ENCODE results near the gene SC5D.

SC5D gene, protein sequence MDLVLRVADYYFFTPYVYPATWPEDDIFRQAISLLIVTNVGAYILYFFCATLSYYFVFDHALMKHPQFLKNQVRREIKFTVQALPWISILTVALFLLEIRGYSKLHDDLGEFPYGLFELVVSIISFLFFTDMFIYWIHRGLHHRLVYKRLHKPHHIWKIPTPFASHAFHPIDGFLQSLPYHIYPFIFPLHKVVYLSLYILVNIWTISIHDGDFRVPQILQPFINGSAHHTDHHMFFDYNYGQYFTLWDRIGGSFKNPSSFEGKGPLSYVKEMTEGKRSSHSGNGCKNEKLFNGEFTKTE

DNA sequence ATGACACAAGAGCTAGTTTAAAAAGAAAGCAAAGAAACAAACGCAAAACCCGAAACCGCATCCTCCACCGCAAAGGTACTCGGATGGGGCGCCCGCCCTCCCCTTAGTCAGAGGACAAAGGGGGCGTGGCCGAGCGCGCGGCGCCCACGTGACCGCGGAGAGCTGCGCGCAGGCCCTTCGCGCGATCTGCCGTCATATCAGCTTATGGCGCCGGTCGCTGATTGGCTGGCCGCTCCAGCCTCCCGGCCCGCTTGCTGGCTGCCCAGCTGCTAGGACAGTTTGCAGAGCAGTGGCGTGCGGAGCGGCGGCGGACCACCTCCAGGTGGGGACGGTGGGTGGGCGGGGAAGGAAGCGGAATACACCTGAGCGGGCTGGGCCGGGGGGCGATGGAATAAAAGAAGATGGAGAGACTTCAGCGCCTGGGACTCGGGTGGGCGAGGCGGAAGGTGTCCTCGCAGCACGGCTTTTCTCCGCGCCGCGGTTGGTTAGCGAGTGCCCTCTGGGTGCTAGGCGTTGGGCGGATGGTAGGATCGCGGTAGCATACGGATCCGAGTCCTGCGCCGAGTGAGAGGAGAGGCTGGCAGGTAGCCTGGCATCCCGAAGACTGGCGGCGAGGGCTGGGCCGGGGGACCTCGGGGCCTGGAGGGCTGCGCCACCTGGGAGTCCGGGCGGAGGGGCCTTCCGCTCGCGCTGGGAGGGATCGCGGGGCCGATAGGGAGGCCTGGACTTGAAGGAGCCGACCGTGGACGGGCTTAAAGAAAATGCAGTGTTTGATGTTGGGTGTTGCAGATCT, at the start of gene SC5D:
SC5D (plus strand) TSS at position 277 of the 793 bp plus-strand sequence. CDS start 10,605 bp downstream, outside the sequence.
- peak; percentile 90 for DNase-seq (ENCODE audit: low read depth)

DNA sequence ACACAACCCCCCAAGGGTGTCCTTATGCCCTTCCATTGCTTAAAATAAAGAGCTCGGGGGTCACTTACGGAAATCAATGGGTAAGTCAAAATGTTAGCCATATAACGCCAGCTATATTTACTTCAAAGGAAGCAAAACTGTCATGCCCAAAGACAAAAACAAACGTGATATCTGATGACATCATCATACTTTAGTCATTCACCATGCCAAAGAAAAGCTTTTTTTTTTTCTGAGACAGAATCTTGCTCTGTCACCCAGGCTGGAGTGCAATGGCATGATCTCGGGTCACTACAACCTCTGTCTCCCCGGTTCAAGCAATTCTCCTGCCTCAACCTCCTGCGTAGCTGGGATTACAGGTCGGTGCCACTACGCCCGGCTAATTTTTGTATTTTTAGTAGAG, 47.7 kb upstream of the SC5D start:
- DNase-seq (ENCODE audit: low read depth) = no peak

DNA sequence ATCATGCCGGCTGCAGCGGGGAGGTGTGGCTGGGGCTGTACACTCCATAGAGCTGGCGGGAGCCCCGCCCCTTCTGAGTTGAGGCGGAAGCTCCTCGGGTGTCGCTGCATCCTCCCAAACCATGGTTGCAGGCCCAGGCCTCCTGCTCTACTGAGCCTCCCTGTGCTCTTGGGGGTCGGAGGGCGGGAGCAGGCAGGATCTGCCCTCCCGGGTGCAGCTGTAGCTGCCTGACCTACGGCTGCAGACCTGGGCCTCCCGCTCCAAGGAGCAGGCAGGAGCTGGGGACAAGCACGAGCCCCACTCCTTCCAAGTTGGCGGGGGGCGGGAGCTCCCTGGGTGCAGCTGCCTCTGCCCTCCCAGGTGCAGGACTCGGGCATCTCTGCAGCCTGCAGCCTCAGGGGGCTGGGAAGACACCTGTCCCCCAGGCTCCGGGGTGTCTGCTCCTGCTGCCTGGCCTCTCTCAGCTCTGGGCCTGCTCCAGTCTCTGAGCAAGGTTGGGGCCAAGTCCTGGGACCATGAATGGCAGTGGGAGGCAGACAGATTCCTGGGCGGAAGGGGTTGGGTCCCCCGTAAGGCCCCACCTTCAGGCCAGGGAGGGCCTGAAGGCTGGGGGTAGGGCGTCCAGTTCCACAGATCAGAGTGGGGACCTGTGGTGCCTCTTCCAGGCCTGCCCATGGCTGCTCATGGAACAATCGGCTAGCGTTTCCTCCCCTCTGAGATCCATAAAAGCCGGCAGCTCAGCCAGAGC, 46.4 kb upstream of the SC5D start:
- DNase-seq (ENCODE audit: low read depth) = no peak

DNA sequence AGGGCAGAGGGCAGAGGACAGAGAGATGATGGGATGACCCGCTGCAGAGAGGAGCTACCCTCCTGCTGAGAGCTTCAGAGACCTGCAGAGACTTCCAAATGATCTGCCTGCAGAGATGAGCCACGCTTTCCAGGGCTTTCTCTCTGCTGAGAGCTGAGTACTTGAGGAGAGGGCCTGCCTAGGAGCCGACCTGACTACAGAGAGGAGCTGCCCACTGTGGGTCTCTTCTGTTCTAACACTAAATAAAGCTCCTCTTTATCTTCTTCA, 45.9 kb upstream of the SC5D start:
- DNase-seq (ENCODE audit: low read depth) = no peak

DNA sequence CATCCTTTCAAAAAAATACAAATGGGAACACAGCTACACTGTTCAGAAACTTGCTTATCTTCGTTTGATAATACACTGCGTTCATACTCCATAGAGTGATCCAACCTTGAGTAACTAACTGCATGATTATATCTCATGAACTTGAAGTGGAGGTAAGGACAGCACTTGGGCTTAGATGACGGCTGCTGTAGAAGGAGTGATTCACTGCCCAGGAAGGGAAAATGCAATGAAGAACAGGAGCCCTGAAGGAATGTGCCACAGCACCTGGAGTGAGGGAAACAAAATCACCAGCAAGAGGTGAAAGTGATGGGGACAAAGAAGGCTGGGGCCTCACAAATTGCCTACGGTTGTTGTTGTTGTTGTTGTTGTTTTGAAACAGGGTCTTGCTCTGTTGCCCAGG, 44.1 kb upstream of the SC5D start:
- DNase-seq (ENCODE audit: low read depth) = no peak

DNA sequence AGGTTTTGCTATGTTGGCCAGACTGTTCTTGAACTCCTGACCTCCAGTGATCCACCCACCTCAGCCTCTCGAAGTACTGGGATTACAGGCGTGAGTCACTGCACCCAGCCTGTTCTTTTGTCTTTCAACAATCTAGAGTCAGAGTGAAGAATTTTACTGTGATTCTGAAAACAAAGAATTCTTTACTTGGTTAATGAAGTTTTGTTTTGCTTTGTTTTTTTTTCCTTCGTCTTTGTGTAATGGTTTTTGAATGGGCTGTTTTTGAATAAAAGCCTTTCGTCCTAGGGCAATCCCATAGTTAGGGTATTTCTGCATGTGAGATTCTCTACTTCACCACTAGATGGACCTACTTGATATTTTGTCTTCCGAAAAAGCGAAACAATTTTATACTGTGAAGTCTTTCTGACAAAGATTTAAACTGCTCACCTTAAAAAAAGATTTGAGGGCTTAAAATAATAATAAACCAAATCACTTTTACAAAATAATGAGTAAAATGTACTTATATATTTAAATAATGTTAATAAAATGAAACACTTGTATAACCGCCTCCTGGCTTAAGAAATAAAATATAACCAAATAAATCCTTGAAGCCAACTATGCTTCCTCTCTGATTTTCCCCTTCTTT, 43.4 kb upstream of the SC5D start:
- no peak for DNase-seq (ENCODE audit: low read depth)

DNA sequence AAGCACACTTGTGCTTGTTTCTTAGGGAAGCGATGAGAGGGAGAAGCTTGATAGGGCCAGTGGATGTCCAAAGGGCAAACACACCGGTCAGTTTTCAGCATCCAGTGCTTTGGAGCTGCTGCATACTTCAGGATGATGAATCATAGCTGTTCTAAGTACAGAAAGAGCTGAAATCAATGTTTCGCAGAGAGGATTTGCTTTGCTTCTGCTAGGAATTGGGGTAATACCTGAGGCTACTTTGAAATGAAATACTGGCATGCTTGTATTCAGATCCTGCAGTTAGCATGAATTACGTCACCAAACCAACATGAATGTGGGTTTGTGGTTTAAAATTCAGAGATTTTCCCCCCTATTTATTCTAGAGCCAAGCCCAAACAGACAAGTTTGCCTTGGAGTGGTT, 41.7 kb upstream of the SC5D start:
- no peak for DNase-seq (ENCODE audit: low read depth)

DNA sequence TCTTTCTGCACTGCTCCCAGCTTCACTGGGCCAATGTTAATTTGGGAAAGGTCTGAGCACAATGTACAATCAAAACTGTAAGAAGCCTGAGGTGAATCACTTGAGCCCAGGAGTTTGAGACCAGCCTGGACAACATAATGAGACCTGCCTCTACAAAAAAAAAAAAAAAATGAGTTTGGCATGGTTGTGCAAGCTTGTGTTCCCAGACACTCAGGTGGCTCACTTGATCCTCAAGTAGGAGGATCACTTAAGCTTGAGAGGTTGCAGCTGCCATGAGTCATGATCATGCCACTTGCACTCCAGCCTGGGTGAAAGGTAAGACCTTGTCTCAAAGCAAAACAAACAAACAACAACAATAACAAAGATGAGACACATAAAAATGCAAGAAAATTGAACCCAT, 38.6 kb upstream of the SC5D start:
- DNase-seq (ENCODE audit: low read depth) = no peak

DNA sequence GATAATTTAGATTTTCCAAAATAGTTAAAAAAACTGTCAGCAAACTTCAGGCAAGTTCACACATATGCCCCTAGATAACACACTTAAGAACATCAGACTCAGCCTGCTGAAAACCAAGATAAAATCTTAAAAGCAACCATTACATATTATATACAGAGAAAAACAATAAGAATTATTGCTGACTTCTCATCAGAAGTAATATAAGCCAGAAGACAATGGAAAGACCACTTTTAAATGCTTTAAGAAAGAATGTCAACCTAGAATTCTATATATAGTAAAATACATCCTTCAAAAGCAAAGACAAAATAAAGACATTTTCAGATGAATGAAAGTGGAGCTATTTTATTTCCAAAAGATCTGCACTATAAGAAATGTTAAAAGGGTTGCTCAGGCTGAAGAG, 37.8 kb upstream of the SC5D start:
- DNase-seq (ENCODE audit: low read depth) = no peak

DNA sequence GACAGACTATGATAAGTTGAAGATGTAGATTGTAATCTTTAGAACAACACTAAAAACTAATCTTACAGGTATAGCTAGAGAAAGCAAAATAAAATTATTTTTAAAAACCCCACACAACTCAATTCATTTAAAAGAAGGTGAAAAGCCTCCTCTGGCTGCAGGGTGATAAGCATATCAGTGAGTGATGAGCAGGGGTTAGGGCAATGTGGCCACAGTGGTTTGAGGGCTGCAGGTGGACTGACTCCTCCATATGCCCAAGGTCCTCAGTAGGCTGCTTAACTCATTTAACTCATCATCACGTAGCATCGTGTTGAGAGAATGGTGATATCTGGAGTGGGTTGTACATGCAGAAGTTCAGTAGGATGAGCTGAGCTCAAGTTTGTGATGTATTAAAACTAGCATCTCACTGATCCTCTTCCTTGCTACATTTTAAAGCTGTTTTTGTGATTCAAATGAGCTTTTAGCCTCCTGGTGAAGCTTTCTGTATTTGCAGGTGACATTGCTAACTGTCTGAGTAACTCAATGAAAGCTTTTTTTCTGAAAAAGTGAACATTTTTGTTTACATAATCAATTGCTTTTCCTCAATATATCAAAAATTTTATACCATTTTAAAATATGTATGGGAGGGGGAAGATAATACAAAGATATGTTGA, 37.0 kb upstream of the SC5D start:
- DNase-seq (ENCODE audit: low read depth) = no peak

DNA sequence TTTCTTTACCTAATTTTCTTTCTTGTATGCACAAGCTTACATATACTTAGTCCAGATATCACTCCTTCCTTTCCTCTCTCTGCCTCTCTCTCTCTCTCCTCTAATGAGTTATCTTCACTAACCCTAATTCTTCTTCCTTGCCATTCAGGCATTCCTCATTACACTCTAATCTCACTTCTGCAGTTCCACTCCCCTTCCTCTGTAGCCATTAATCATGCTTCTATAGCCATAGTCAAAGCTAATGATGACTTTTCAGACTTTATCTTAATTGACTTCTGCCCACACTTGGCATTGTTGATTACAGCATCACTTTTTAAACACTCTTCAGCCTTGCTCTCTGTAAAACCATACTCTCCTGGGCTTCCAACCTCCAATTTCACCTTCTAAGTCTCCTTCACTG, 35.3 kb upstream of the SC5D start:
- DNase-seq (ENCODE audit: low read depth) = no peak

DNA sequence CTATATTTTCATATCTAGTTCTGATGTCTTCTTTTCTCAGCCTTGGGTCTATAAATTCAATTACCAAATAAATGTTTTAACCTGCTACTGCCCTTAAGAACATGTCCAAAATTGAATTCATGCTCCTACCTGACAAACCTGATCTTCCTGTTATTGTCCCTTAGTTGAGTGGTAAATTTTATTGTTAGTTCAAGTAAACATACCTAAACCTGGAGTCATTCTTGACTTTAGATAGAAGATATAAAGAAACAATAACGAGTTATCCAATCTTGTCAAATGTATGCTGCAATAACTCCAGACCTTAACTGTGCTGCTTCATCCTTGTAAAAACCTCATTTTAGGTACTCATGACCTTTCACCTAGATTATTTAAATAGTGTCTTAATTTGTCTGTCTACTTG, 34.6 kb upstream of the SC5D start:
- no peak for DNase-seq (ENCODE audit: low read depth)

DNA sequence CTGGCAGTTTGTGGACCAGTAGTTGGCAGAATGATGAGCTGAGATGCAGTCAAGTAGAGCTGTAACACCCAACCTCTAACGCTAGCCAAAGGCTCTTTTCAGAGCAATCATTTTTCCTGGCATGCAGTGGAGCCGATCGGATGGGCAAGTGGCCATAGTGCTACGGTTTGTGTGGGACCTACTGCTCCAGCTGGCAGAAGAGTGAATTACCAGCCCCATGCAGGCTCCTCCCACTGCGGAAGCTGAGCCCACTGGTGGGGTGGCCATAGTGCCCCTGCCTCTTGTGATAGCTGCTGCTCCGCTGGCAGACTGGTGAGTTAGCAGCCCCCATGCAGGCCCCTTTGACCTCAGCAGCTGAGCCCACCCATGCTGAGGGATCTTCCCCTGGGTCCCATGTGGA, 27.0 kb upstream of the SC5D start:
- no peak for DNase-seq (ENCODE audit: low read depth)

DNA sequence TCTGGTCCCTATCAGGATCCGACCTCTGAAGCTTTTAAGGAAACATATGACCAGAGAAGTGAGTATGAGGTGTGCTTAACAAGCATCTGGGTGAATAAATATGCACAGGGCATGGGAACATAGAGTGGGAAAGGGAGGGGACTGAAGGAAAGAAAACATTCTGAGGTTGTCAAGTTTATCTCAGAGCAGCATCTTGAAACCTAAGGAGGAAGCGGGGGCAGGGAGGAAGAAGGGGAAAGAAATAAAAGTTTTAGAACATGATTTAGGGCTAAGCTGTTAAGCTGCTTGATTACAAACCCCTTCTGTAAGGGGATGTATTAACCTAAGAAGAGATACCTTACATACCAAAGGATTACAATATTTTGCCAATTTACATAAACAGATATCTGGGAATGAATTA, 24.0 kb upstream of the SC5D start:
- DNase-seq (ENCODE audit: low read depth) = no peak

DNA sequence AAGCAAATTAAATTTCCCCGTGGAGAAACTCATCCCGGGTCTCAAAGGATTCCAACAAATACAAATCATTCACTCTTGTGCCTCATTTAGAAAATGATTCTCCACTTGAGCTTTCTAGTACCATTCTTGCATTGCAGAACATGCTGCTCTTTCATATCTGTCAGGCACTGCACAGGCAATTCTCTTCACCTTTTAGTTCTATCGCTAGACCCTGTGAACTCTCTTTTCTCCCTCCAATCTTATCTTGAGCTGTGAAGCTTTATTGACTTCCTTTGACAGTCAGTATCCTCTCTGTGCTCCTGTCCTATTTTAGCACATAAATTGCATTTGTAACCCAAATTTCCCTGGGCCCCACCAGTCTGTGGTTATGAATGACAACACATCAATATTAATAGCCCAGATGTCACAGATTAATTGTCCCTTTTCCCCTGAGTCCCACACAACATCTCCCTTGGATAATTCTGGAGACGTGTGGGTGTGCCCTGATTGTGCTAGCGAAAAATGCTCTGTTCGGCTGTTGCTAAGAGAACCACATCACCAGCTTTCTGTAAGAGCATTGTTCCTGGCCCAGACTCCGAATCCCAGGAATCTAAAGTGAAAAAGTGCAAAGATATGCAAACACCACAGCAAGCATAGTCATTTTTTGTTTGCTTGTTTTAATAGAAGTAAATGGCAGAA, 22.4 kb upstream of the SC5D start:
- no peak for DNase-seq (ENCODE audit: low read depth)

DNA sequence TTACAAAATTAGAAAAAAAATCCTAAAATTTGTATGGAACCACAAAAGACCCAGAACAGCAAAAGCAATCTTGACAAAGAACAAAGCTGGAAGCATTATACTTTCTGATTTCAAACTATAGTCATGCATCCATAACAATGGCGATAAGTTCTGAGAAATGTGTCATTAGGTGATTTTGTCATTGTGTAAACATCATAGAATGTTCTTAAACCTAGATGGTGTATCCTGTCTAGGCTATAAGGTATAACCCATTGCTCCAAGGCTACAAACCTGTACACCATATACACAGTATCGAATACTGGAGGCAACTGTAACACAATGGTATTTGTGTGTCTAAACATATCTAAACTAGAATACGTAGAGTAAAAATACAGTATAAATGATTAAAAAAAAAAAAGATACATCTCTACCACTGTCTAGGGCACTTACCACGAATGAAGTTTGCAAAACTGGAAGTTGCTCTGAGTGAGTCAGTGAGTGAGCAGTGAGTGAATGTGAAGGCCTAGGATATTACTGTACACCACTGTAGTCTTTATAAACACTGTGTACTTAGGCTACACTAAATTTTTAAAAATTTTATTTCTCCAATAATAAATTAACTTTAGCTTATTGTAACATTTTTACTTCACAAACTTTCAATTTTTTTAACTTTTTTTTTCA, 18.1 kb upstream of the SC5D start:
- no peak for DNase-seq (ENCODE audit: low read depth)

DNA sequence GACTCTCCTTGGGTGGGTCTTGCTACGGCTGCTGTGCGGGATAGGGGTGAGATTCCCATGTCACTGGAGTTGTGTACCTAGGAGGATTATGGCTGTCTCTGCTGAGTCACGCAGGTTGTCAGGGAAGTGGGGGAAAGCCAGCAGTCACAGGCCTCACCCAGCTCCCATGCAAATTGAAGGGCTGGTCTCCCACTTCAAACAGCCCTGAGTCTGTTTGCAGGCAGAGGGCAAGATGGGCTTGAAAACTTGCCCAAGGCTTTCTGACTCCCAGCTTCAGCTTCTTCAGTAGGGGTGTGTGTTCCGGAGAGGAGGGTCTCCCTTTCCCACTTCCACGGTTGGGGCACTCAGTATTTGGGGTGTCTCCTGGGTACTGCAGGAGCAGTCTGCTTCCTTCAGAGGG, 10.9 kb upstream of the SC5D start:
- DNase-seq (ENCODE audit: low read depth) = no peak

DNA sequence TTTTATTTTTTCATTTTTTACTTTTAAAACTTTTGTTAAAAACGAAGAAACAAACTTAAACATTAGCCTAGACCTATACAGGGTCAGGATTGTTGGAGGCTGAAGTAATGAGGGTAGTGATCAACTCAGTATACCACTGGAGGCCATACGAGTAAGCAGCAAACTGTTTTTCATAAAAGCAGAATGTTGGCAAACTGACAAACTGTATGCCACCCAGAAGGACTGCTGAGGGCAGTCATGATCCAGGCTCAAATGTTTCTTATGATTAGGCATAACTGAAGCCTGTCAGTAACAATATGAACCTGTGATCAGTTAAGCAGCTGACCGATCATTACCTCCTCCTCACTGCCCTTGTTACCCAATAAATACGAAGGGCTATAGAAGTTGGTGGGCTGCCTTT, 10.2 kb upstream of the SC5D start:
- DNase-seq (ENCODE audit: low read depth) = no peak

DNA sequence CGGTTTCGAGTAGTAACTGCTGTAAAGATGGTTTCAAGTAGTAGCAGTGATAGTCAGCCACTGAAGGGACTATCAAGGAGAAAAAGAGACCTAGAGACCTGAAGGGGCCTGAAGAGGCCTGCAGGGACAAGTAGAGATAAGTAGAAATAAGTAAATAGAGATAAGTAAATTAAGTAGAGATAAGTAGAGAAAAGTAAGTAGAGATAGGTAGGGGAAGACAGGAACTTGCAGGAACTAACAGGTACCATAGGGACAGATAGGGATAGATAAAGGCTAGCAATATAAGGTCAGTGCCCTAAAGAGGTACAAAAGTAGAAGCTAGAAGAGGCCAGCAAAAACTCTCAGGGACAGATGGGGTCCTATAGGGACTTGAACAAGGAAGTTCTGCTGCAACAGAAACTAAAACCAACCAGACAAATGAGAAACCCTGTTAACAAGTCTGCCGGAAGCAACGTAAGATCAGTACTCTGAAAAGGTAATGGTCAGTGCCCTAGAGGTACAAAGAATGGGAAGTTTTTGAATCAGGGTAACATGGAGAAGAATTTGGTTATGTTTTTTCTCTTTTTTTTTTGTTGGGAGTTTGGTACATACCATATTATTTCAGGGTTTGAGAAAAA, 9.6 kb upstream of the SC5D start:
- DNase-seq (ENCODE audit: low read depth) = no peak

DNA sequence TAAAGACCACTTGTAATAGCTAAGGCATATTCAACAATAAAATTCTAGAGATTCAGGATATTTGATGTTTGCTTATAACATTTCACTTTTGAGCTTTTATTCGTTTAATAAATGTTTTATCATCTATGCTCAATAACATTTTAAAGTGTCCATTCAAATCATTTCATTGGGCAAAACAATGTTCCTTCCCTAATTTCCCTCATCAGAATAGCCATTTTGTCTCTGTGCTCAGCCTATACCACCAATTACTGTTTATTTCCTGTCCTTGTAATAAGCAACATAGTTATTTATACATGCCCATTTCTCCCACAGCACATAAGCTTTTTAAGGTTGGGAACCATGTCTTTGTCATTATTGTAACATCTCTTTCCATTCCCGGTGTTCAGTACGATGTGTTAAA, 1.3 kb upstream of the SC5D start:
- no peak for DNase-seq (ENCODE audit: low read depth)
